HEK293 (cell line): Measurements from ENCODE around the gene NCSTN.

ENCODE experiments used
- CTCF ChIA-PET: fragments of 350-600 bp; formaldehyde crosslinking; extraction: SDS; loops from one replicate; lab custom pipeline; 2021; ENCODE audit warnings: antibody characterized with exemption; lab: Yijun Ruan, JAX
- POLR2A ChIA-PET: fragments of 300-600 bp; formaldehyde crosslinking; extraction: SDS; loops from one replicate; lab custom pipeline; 2020; ENCODE audit warnings: antibody characterized with exemption, inconsistent platforms; lab: Yijun Ruan, JAX
- H3K27ac ChIP-seq: fragments of 200-500 bp; sonication (Bioruptor generic); 2 replicates; pipeline ENCODE4 v1.5.1; 2014; ENCODE audit warnings: low read depth, low read length, control low read depth, inconsistent platforms; ENCODE audit errors: extremely low read depth
- H3K36me3 ChIP-seq, 2 experiments: fragments of 200-500 bp in 1 of 2; sonication (Bioruptor generic) in 1 of 2; 1 replicate in 1 of 2; 2 replicates in 1 of 2; pipeline ENCODE4 v1.5.1; 2014 to 2017; ENCODE audit warnings: inconsistent platforms in 2 of 2, low read length in 2 of 2; ENCODE audit not compliant: control insufficient read depth in 2 of 2, insufficient read depth in 1 of 2
- H3K4me1 ChIP-seq: fragments of 200-500 bp; sonication (Bioruptor generic); 2 replicates; pipeline ENCODE4 v1.5.1; 2014; ENCODE audit warnings: mild to moderate bottlenecking, low read length, inconsistent platforms; ENCODE audit not compliant: control insufficient read depth, insufficient read depth
- H3K4me3 ChIP-seq: 2 replicates; pipeline ENCODE4 v1.5.1; 2011; ENCODE audit warnings: low read depth, mild to moderate bottlenecking, control low read depth, low read length, moderate library complexity
- H3K9me3 ChIP-seq: fragments of 200-500 bp; sonication (Bioruptor generic); 2 replicates; pipeline ENCODE4 v1.5.1; 2014; ENCODE audit warnings: low read depth, low read length, inconsistent platforms; ENCODE audit not compliant: control insufficient read depth, insufficient read depth
- GFI1B ChIP-seq: fragments of 450-650 bp; formaldehyde crosslinking; IDR thresholded peaks from 2 replicates; pipeline ENCODE4 v1.5.1; 2016; ENCODE audit warnings: missing biosample characterization, missing genetic modification characterization
- GLIS2 ChIP-seq: fragments of 450-650 bp; formaldehyde crosslinking; IDR thresholded peaks from 2 replicates; pipeline ENCODE4 v1.5.1; 2016; ENCODE audit warnings: missing biosample characterization, missing genetic modification characterization
- IKZF3 ChIP-seq: fragments of 450-650 bp; IDR thresholded peaks from 2 replicates; pipeline ENCODE4 v1.5.0; 2018; ENCODE audit warnings: missing biosample characterization, mild to moderate bottlenecking, missing genetic modification characterization, moderate library complexity
- SP2 ChIP-seq: fragments of 450-650 bp; formaldehyde crosslinking; IDR thresholded peaks from 2 replicates; pipeline ENCODE4 v1.5.1; 2016; ENCODE audit warnings: missing biosample characterization, missing genetic modification characterization
- ZBTB17 ChIP-seq: fragments of 450-650 bp; formaldehyde crosslinking; IDR thresholded peaks from 2 replicates; pipeline ENCODE4 v1.5.1; 2016; ENCODE audit warnings: missing biosample characterization, missing genetic modification characterization
- ZBTB20 ChIP-seq: fragments of 450-650 bp; formaldehyde crosslinking; IDR thresholded peaks from 2 replicates; pipeline ENCODE4 v1.5.1; 2016; ENCODE audit warnings: missing biosample characterization, missing genetic modification characterization
- ZBTB26 ChIP-seq: fragments of 450-650 bp; formaldehyde crosslinking; optimal IDR thresholded peaks from 2 replicates; pipeline ENCODE3; 2016; ENCODE audit warnings: missing biosample characterization, mild to moderate bottlenecking, missing genetic modification characterization
- ZBTB8A ChIP-seq: fragments of 450-650 bp; formaldehyde crosslinking; IDR thresholded peaks from 2 replicates; pipeline ENCODE4 v1.5.1; 2016; ENCODE audit warnings: missing biosample characterization, missing genetic modification characterization
- ZIC2 ChIP-seq: fragments of 450-650 bp; formaldehyde crosslinking; IDR thresholded peaks from 2 replicates; pipeline ENCODE4 v1.5.1; 2016; ENCODE audit warnings: missing biosample characterization, missing genetic modification characterization
- ZNF223 ChIP-seq: fragments of 450-650 bp; formaldehyde crosslinking; IDR thresholded peaks from 2 replicates; pipeline ENCODE4 v1.5.1; 2016; ENCODE audit warnings: missing biosample characterization, missing genetic modification characterization
- ZNF23 ChIP-seq: fragments of 450-650 bp; formaldehyde crosslinking; IDR thresholded peaks from 2 replicates; pipeline ENCODE4 v1.5.1; 2016; ENCODE audit warnings: missing biosample characterization, missing genetic modification characterization, borderline replicate concordance
- ZNF398 ChIP-seq: fragments of 450-650 bp; formaldehyde crosslinking; IDR thresholded peaks from 2 replicates; pipeline ENCODE4 v1.5.1; 2017; ENCODE audit warnings: missing biosample characterization, missing genetic modification characterization
- ZNF76 ChIP-seq: fragments of 450-650 bp; formaldehyde crosslinking; IDR thresholded peaks from 2 replicates; pipeline ENCODE4; 2016; ENCODE audit warnings: low read depth, missing biosample characterization, missing genetic modification characterization, borderline replicate concordance
- ZSCAN18 ChIP-seq: fragments of 450-650 bp; formaldehyde crosslinking; IDR thresholded peaks from 2 replicates; pipeline ENCODE4 v1.5.1; 2016; ENCODE audit warnings: missing biosample characterization, missing genetic modification characterization
- ZSCAN5A ChIP-seq: fragments of 450-650 bp; formaldehyde crosslinking; IDR thresholded peaks from 2 replicates; pipeline ENCODE4 v1.5.1; 2016; ENCODE audit warnings: missing biosample characterization, missing genetic modification characterization
- TF ChIP-seq, protein P1 (sequence below): fragments of 450-650 bp; formaldehyde crosslinking; IDR thresholded peaks from 2 replicates; pipeline ENCODE4 v1.5.1; 2016; ENCODE audit warnings: missing biosample characterization, missing genetic modification characterization
- TF ChIP-seq, protein P2 (sequence below): fragments of 450-650 bp; formaldehyde crosslinking; conservative IDR thresholded peaks from 2 replicates; pipeline ENCODE4 v1.5.1; 2016; ENCODE audit warnings: low read depth, missing biosample characterization, missing genetic modification characterization
- TF ChIP-seq, protein P3 (sequence below): fragments of 450-650 bp; formaldehyde crosslinking; IDR thresholded peaks from 2 replicates; pipeline ENCODE4 v1.5.1; 2016; ENCODE audit warnings: missing biosample characterization, missing genetic modification characterization

The NCSTN gene

GRCh38 chr1:160400646-160401486 lies 57.7 kb downstream of the NCSTN start:
- Histone ChIP-seq H3K4me1 (no peaks in the 10 kb centered on the region), H3K9me3 (no peaks in the 10 kb centered on the region), H3K36me3 (no peaks in the 10 kb centered on the region), H3K27ac (peak overlapping the region; percentile 42; the same call in 1 of the 2 replicates), H3K4me3 (peak overlapping the region; percentile 75)
- POLR2A ChIA-PET = interaction anchor here (1.0 kb wide), 1 partner anchor 8 kb away, joined by 5 read pairs; no protein-coding TSS in a partner anchor
- CTCF ChIA-PET = interaction anchor here (0.7 kb wide), 2 partner anchors 116 to 215 kb away, joined by 4 to 5 read pairs; partner anchors contain the start of gene PEX19
- peak; percentile 20; the same call in 1 of the 2 replicates for TF ChIP-seq ZBTB20 (tag by site-specific recombination)
- TF ChIP-seq, protein P1, sequence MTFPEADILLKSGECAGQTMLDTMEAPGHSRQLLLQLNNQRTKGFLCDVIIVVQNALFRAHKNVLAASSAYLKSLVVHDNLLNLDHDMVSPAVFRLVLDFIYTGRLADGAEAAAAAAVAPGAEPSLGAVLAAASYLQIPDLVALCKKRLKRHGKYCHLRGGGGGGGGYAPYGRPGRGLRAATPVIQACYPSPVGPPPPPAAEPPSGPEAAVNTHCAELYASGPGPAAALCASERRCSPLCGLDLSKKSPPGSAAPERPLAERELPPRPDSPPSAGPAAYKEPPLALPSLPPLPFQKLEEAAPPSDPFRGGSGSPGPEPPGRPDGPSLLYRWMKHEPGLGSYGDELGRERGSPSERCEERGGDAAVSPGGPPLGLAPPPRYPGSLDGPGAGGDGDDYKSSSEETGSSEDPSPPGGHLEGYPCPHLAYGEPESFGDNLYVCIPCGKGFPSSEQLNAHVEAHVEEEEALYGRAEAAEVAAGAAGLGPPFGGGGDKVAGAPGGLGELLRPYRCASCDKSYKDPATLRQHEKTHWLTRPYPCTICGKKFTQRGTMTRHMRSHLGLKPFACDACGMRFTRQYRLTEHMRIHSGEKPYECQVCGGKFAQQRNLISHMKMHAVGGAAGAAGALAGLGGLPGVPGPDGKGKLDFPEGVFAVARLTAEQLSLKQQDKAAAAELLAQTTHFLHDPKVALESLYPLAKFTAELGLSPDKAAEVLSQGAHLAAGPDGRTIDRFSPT (tag by site-specific recombination) = 0 out of 2 replicates have a peak, but pooled peaks have one; percentile 9
- TF ChIP-seq, protein P2, sequence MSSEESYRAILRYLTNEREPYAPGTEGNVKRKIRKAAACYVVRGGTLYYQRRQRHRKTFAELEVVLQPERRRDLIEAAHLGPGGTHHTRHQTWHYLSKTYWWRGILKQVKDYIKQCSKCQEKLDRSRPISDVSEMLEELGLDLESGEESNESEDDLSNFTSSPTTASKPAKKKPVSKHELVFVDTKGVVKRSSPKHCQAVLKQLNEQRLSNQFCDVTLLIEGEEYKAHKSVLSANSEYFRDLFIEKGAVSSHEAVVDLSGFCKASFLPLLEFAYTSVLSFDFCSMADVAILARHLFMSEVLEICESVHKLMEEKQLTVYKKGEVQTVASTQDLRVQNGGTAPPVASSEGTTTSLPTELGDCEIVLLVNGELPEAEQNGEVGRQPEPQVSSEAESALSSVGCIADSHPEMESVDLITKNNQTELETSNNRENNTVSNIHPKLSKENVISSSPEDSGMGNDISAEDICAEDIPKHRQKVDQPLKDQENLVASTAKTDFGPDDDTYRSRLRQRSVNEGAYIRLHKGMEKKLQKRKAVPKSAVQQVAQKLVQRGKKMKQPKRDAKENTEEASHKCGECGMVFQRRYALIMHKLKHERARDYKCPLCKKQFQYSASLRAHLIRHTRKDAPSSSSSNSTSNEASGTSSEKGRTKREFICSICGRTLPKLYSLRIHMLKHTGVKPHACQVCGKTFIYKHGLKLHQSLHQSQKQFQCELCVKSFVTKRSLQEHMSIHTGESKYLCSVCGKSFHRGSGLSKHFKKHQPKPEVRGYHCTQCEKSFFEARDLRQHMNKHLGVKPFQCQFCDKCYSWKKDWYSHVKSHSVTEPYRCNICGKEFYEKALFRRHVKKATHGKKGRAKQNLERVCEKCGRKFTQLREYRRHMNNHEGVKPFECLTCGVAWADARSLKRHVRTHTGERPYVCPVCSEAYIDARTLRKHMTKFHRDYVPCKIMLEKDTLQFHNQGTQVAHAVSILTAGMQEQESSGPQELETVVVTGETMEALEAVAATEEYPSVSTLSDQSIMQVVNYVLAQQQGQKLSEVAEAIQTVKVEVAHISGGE = peak; percentile 34; the same call in 1 of the 2 replicates
- TF ChIP-seq ZNF76 (tag by site-specific recombination) = 0 out of 2 replicates have a peak, but pooled peaks have one; percentile 63
- no peak for TF ChIP-seq ZNF23
- TF ChIP-seq, protein P3, sequence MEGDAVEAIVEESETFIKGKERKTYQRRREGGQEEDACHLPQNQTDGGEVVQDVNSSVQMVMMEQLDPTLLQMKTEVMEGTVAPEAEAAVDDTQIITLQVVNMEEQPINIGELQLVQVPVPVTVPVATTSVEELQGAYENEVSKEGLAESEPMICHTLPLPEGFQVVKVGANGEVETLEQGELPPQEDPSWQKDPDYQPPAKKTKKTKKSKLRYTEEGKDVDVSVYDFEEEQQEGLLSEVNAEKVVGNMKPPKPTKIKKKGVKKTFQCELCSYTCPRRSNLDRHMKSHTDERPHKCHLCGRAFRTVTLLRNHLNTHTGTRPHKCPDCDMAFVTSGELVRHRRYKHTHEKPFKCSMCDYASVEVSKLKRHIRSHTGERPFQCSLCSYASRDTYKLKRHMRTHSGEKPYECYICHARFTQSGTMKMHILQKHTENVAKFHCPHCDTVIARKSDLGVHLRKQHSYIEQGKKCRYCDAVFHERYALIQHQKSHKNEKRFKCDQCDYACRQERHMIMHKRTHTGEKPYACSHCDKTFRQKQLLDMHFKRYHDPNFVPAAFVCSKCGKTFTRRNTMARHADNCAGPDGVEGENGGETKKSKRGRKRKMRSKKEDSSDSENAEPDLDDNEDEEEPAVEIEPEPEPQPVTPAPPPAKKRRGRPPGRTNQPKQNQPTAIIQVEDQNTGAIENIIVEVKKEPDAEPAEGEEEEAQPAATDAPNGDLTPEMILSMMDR (tag by site-specific recombination) = peak; percentile 11; the same call in 1 of the 2 replicates
- TF ChIP-seq ZSCAN5A (tag by site-specific recombination) = 0 out of 2 replicates have a peak, but pooled peaks have one; percentile 13
- no peak for TF ChIP-seq GFI1B
- TF ChIP-seq ZIC2 (tag by site-specific recombination) = peak; percentile 36; the same call in 1 of the 2 replicates
- peak; percentile 13; the same call in 1 of the 2 replicates for TF ChIP-seq SP2 (tag by site-specific recombination)
- no peak for TF ChIP-seq ZNF223 (tag by site-specific recombination)
- TF ChIP-seq GLIS2 = peak; percentile 60
- TF ChIP-seq ZNF398 = peak; percentile 75
- no peak for TF ChIP-seq ZSCAN18
- peak; percentile 23; the same call in 1 of the 2 replicates for TF ChIP-seq ZBTB8A (tag by site-specific recombination)
- TF ChIP-seq ZBTB26 (tag by site-specific recombination) = peak; percentile 37
- peak; percentile 90 for TF ChIP-seq ZBTB17 (tag by site-specific recombination)
- no peak for TF ChIP-seq IKZF3 (tag by site-specific recombination)
